HL-60/S4 treated with retinoic acid at 250 ng/mL for 4 days and 3 days (cell line): ENCODE results near the gene DLEC1.
"Not testable (repeated sequence)": the region's sequence is repeated elsewhere in the genome, so short reads cannot be mapped to it uniquely, and the experiment has no call there.

ENCODE experiments used
- in situ Hi-C: fragments of 300-500 bp; cut with MboI; formaldehyde crosslinking; loops from 2 replicates; pipeline ENCODE4 v1.7.0; 2022; ENCODE audit warnings: low sequenced_read_pairs

The DLEC1 gene

GRCh38 chr3:38083871-38084333 lies 44.9 kb downstream of the DLEC1 start:
- in situ Hi-C loops: no loop called here

- in situ Hi-C loops: no loop called here
These were observed 45.6 kb downstream of the DLEC1 start for GRCh38 chr3:38084334-38085310.

- in situ Hi-C loops: no loop called here
These were observed 46.4 kb downstream of the DLEC1 start for GRCh38 chr3:38085311-38085942.

GRCh38 chr3:38085943-38086324 lies 46.9 kb downstream of the DLEC1 start:
- in situ Hi-C loops: no loop called here

GRCh38 chr3:38086496-38086895 lies 47.5 kb downstream of the DLEC1 start:
- in situ Hi-C loops: no loop called here

GRCh38 chr3:38087278-38087677 lies 48.3 kb downstream of the DLEC1 start:
- in situ Hi-C loops: not testable (repeated sequence)

GRCh38 chr3:38088126-38089078 lies 49.4 kb downstream of the DLEC1 start:
- in situ Hi-C loops: no loop called here

GRCh38 chr3:38089163-38089562 lies 50.2 kb downstream of the DLEC1 start:
- in situ Hi-C loops: no loop called here

- in situ Hi-C loops: no loop called here
These were observed 51.4 kb downstream of the DLEC1 start for GRCh38 chr3:38090453-38090852.

GRCh38 chr3:38094999-38095398 lies 56.0 kb downstream of the DLEC1 start:
- in situ Hi-C loops: no loop called here

GRCh38 chr3:38095669-38096483 lies 56.9 kb downstream of the DLEC1 start:
- in situ Hi-C loops: no loop called here

GRCh38 chr3:38097446-38098375 lies 58.7 kb downstream of the DLEC1 start:
- in situ Hi-C loops: no loop called here

- in situ Hi-C loops: no loop called here
These were observed 59.3 kb downstream of the DLEC1 start for GRCh38 chr3:38098376-38098723.

- in situ Hi-C loops: no loop called here
These were observed 60.5 kb downstream of the DLEC1 start for GRCh38 chr3:38099518-38099917.

- in situ Hi-C loops: no loop called here
These were observed 61.5 kb downstream of the DLEC1 start for GRCh38 chr3:38100498-38100897.

- in situ Hi-C loops: no loop called here
These were observed 62.9 kb downstream of the DLEC1 start for GRCh38 chr3:38101811-38102443.

- in situ Hi-C loops: no loop called here
These were observed 63.4 kb downstream of the DLEC1 start for GRCh38 chr3:38102444-38102814.

- in situ Hi-C loops: no loop called here
These were observed 66.5 kb downstream of the DLEC1 start for GRCh38 chr3:38105525-38105924.
